HCT116 (cell line): ENCODE measurements around the gene ST3GAL5.

Experiments used
- CEBPB ChIP-seq: IDR thresholded peaks from 2 replicates; pipeline ENCODE4 v1.6.1; 2012; ENCODE audit warnings: low read depth
- CTCF ChIP-seq, 3 experiments: fragments of 200-600 bp in 1 of 3; sonication (generic) in 1 of 3; IDR thresholded peaks in 2 of 3; conservative IDR thresholded peaks in 1 of 3; 2 replicates each; pipeline ENCODE4 v1.5.1; 2012 to 2017; ENCODE audit warnings: low read depth in 2 of 3, low read length in 2 of 3, antibody characterized with exemption in 1 of 3, borderline replicate concordance in 1 of 3, control low read depth in 1 of 3, mild to moderate bottlenecking in 1 of 3, mixed read lengths in 1 of 3, mixed run types in 1 of 3, moderate library complexity in 1 of 3; ENCODE audit not compliant: insufficient read depth in 1 of 3
- EZH2 ChIP-seq: fragments of 200-600 bp; sonication (generic); IDR thresholded peaks from 2 replicates; pipeline ENCODE4 v1.6.1; 2017; ENCODE audit warnings: antibody characterized with exemption, mixed run types
- EZH2phosphoT487 ChIP-seq: fragments of 200-600 bp; IDR thresholded peaks from 2 replicates; pipeline ENCODE4 v1.6.1; 2018; ENCODE audit warnings: antibody characterized with exemption, borderline replicate concordance
- POLR2A ChIP-seq: IDR thresholded peaks from 2 replicates; pipeline ENCODE4 v1.7.0; 2011; ENCODE audit warnings: borderline replicate concordance; ENCODE audit not compliant: insufficient read depth, insufficient read length; ENCODE audit errors: extremely low read depth
- POLR2AphosphoS5 ChIP-seq: IDR thresholded peaks from 2 replicates; pipeline ENCODE4 v1.6.1; 2011; ENCODE audit warnings: mild to moderate bottlenecking, low read depth, low read length, moderate library complexity
- SIN3A ChIP-seq: IDR thresholded peaks from 2 replicates; pipeline ENCODE4 v1.6.1; 2012; ENCODE audit warnings: low read depth
- SP1 ChIP-seq: IDR thresholded peaks from 2 replicates; pipeline ENCODE4 v1.6.1; 2012; ENCODE audit warnings: low read depth
- SRF ChIP-seq: IDR thresholded peaks from 2 replicates; pipeline ENCODE4 v1.6.1; 2012; ENCODE audit warnings: low read depth
- YY1 ChIP-seq: IDR thresholded peaks from 2 replicates; pipeline ENCODE4 v1.6.1; 2011; ENCODE audit warnings: low read length, low read depth, moderate library complexity, mild to moderate bottlenecking; ENCODE audit not compliant: insufficient replicate concordance; ENCODE audit errors: extremely low read depth
- TF ChIP-seq, protein P1 (sequence below): IDR thresholded peaks from 2 replicates; pipeline ENCODE4 v1.6.1; 2012
- TF ChIP-seq, protein P2 (sequence below): IDR thresholded peaks from 2 replicates; pipeline ENCODE4 v1.6.1; 2012; ENCODE audit warnings: low read depth

DNA sequence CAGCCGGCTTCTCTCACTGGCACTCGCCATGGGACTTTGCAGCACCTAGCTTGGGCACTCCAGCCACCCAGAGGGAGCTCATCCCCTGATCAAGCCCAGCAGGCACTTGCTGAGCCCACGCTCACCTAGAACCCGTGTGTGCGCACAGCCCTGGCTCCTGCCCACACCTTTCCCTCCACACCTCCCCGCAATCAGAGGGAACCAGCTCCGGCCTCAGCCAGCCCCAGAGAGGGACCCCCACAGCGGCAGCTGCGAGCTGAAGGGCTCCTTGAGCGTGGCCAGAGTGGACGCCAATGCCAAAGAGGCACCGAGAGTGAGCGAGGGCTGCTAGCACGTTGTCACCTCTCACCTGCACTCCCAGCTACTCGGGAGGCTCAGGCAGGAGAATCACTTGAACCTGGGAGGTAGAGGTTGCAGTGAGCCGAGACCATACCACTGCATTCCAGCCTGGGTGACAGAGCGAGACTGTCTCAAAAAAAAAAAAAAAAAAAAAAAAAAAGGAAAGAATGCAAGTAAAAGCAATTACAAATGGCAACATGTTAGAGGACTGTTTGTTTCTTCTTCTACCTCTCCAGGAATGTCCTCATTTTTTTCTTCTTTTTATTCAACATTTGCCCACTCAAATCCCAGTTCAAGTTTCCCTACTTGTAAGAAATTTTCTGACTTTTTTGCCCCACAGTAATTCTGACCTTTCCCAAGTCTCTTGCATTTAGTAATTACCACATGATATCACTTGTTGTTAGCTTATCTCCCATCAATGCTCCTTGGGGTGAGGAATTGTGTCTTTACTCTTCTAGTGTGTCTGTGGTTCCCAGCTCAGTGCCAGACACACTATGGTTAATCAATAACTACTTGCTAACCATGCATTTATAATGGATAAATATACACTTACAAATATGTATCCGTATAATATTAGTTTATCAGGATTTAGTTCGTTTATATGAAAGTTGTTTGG, 40.6 kb upstream of the ST3GAL5 start:
- TF ChIP-seq POLR2AphosphoS5 (no peak), EZH2phosphoT487 (no peak), SRF (no peak), SIN3A (no peak), CTCF (IDR thresholded peaks at IDR 0.05 in 2 of 3, conservative IDR thresholded peaks at IDR 0.05 in 1 of 3; ENCODE audit: borderline replicate concordance in 1 of 3, insufficient read depth in 1 of 3, low read depth in 2 of 3, low read length in 2 of 3) (no peak), SP1 (no peak), EZH2 (no peak), POLR2A (no peak), CEBPB (no peak), YY1 (no peak)
- TF ChIP-seq, protein P1, sequence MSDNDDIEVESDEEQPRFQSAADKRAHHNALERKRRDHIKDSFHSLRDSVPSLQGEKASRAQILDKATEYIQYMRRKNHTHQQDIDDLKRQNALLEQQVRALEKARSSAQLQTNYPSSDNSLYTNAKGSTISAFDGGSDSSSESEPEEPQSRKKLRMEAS, result no peak
- TF ChIP-seq, protein P2, sequence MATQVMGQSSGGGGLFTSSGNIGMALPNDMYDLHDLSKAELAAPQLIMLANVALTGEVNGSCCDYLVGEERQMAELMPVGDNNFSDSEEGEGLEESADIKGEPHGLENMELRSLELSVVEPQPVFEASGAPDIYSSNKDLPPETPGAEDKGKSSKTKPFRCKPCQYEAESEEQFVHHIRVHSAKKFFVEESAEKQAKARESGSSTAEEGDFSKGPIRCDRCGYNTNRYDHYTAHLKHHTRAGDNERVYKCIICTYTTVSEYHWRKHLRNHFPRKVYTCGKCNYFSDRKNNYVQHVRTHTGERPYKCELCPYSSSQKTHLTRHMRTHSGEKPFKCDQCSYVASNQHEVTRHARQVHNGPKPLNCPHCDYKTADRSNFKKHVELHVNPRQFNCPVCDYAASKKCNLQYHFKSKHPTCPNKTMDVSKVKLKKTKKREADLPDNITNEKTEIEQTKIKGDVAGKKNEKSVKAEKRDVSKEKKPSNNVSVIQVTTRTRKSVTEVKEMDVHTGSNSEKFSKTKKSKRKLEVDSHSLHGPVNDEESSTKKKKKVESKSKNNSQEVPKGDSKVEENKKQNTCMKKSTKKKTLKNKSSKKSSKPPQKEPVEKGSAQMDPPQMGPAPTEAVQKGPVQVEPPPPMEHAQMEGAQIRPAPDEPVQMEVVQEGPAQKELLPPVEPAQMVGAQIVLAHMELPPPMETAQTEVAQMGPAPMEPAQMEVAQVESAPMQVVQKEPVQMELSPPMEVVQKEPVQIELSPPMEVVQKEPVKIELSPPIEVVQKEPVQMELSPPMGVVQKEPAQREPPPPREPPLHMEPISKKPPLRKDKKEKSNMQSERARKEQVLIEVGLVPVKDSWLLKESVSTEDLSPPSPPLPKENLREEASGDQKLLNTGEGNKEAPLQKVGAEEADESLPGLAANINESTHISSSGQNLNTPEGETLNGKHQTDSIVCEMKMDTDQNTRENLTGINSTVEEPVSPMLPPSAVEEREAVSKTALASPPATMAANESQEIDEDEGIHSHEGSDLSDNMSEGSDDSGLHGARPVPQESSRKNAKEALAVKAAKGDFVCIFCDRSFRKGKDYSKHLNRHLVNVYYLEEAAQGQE, result no peak
